ENCODE data around the gene NPBWR2.

The NPBWR2 gene

GRCh38 chr20:64077876-64078551 is 29.4 kb downstream of the NPBWR2 start:
- Histone ChIP-seq H3K36me3 (replicated peaks) (peaks cover 2% of the 10 kb centered on the region; the same call in 1 of the 2 replicates), H3K27me3 (ENCODE audit: low read depth) (no peaks in the 10 kb centered on the region), H3K9me3 (no peaks in the 10 kb centered on the region; the same call in 1 of the 2 replicates), H3K4me1 (peaks cover 14% of the 10 kb centered on the region), H3K4me3 (no peak overlapping the region)
- DNase-seq (ENCODE audit: low spot score in 2 of 2): no peak
- in situ Hi-C loops (cut with MboI; ENCODE audit: low sequenced_read_pairs): no loop called here

GRCh38 chr20:64077541-64077875 is 29.9 kb downstream of the NPBWR2 start:
- no peaks in the 10 kb centered on the region; the same call in 1 of the 2 replicates for H3K9me3 ChIP-seq
- peaks cover 12% of the 10 kb centered on the region for H3K4me1 ChIP-seq
- no peak overlapping the region for H3K4me3 ChIP-seq
- no peak for DNase-seq (ENCODE audit: low spot score in 2 of 2)
- in situ Hi-C loops (cut with MboI; ENCODE audit: low sequenced_read_pairs): no loop called here
- no peaks in the 10 kb centered on the region for H3K27me3 ChIP-seq (ENCODE audit: low read depth)
- H3K36me3 ChIP-seq (replicated peaks): peaks cover 2% of the 10 kb centered on the region; the same call in 1 of the 2 replicates

- peaks cover 12% of the 10 kb centered on the region for H3K4me1 ChIP-seq
- H3K27me3 ChIP-seq (ENCODE audit: low read depth): no peaks in the 10 kb centered on the region
- H3K4me3 ChIP-seq: no peak overlapping the region
- H3K9me3 ChIP-seq: no peaks in the 10 kb centered on the region; the same call in 1 of the 2 replicates
- H3K36me3 ChIP-seq (replicated peaks): peaks cover 2% of the 10 kb centered on the region; the same call in 1 of the 2 replicates
- in situ Hi-C loops (cut with MboI; ENCODE audit: low sequenced_read_pairs): no loop called here
- DNase-seq (ENCODE audit: low spot score in 2 of 2): no peak
Measured at GRCh38 chr20:64077094-64077493, 30.3 kb downstream of the NPBWR2 start.

- no peak for DNase-seq (ENCODE audit: low spot score in 2 of 2)
- Histone ChIP-seq H3K27me3 (ENCODE audit: low read depth) (no peaks in the 10 kb centered on the region), H3K4me1 (peaks cover 12% of the 10 kb centered on the region), H3K4me3 (no peak overlapping the region), H3K9me3 (no peaks in the 10 kb centered on the region; the same call in 1 of the 2 replicates), H3K36me3 (replicated peaks) (peaks cover 2% of the 10 kb centered on the region; the same call in 1 of the 2 replicates)
- in situ Hi-C loops (cut with MboI; ENCODE audit: low sequenced_read_pairs): no loop called here
Measured at GRCh38 chr20:64076061-64076997, 31.0 kb downstream of the NPBWR2 start.

- Histone ChIP-seq H3K4me1 (peaks cover 12% of the 10 kb centered on the region), H3K36me3 (replicated peaks) (peaks cover 2% of the 10 kb centered on the region; the same call in 1 of the 2 replicates)
- no peak for DNase-seq (ENCODE audit: low spot score in 2 of 2)
Measured at GRCh38 chr20:64075556-64075955, 31.8 kb downstream of the NPBWR2 start.

GRCh38 chr20:64074963-64075362 is 32.4 kb downstream of the NPBWR2 start:
- Histone ChIP-seq H3K4me3 (no peak overlapping the region), H3K9me3 (no peaks in the 10 kb centered on the region), H3K27me3 (ENCODE audit: low read depth) (no peaks in the 10 kb centered on the region), H3K4me1 (peaks cover 7% of the 10 kb centered on the region), H3K36me3 (replicated peaks) (peaks cover 2% of the 10 kb centered on the region; the same call in 1 of the 2 replicates)
- no peak for DNase-seq (ENCODE audit: low spot score in 2 of 2)
- in situ Hi-C loops (cut with MboI; ENCODE audit: low sequenced_read_pairs): no loop called here

More at GRCh38 chr20:64075556-64075955, 31.8 kb downstream of the NPBWR2 start:
- H3K9me3 ChIP-seq: no peaks in the 10 kb centered on the region; the same call in 1 of the 2 replicates
- in situ Hi-C loops (cut with MboI; ENCODE audit: low sequenced_read_pairs): no loop called here
- no peaks in the 10 kb centered on the region for H3K27me3 ChIP-seq (ENCODE audit: low read depth)
- H3K4me3 ChIP-seq: no peak overlapping the region

- Histone ChIP-seq H3K36me3 (replicated peaks) (peaks cover 2% of the 10 kb centered on the region; the same call in 1 of the 2 replicates), H3K4me1 (peaks cover 7% of the 10 kb centered on the region), H3K9me3 (no peaks in the 10 kb centered on the region), H3K4me3 (no peak overlapping the region), H3K27me3 (ENCODE audit: low read depth) (no peaks in the 10 kb centered on the region)
- in situ Hi-C loops (cut with MboI; ENCODE audit: low sequenced_read_pairs): no loop called here
- DNase-seq (ENCODE audit: low spot score in 2 of 2): no peak
Measured at GRCh38 chr20:64074184-64074789, 33.1 kb downstream of the NPBWR2 start.

GRCh38 chr20:64073476-64074183 is 33.7 kb downstream of the NPBWR2 start:
- peaks cover 4% of the 10 kb centered on the region for H3K4me1 ChIP-seq
- H3K4me3 ChIP-seq: no peak overlapping the region
- peaks cover 2% of the 10 kb centered on the region; the same call in 1 of the 2 replicates for H3K36me3 ChIP-seq (replicated peaks)
- in situ Hi-C loops (cut with MboI; ENCODE audit: low sequenced_read_pairs): no loop called here
- no peaks in the 10 kb centered on the region for H3K9me3 ChIP-seq
- DNase-seq (ENCODE audit: low spot score in 2 of 2): no peak
- no peaks in the 10 kb centered on the region for H3K27me3 ChIP-seq (ENCODE audit: low read depth)

- H3K4me1 ChIP-seq: no peaks in the 10 kb centered on the region
- no peak overlapping the region for H3K4me3 ChIP-seq
Measured at GRCh38 chr20:64072498-64073063, 34.8 kb downstream of the NPBWR2 start.

GRCh38 chr20:64071341-64072332 is 35.7 kb downstream of the NPBWR2 start:
- Histone ChIP-seq H3K9me3 (no peaks in the 10 kb centered on the region), H3K36me3 (replicated peaks) (peaks cover 2% of the 10 kb centered on the region; the same call in 1 of the 2 replicates), H3K27me3 (ENCODE audit: low read depth) (no peaks in the 10 kb centered on the region), H3K4me1 (no peaks in the 10 kb centered on the region), H3K4me3 (no peak overlapping the region)
- in situ Hi-C loops (cut with MboI; ENCODE audit: low sequenced_read_pairs): no loop called here
- no peak for DNase-seq (ENCODE audit: low spot score in 2 of 2)

More at GRCh38 chr20:64072498-64073063, 34.8 kb downstream of the NPBWR2 start:
- DNase-seq (ENCODE audit: low spot score in 2 of 2): no peak
- H3K36me3 ChIP-seq (replicated peaks): peaks cover 2% of the 10 kb centered on the region; the same call in 1 of the 2 replicates
- no peaks in the 10 kb centered on the region for H3K9me3 ChIP-seq
- H3K27me3 ChIP-seq (ENCODE audit: low read depth): no peaks in the 10 kb centered on the region
- in situ Hi-C loops (cut with MboI; ENCODE audit: low sequenced_read_pairs): no loop called here

GRCh38 chr20:64070244-64070993 is 36.9 kb downstream of the NPBWR2 start:
- in situ Hi-C loops (cut with MboI; ENCODE audit: low sequenced_read_pairs): no loop called here
- H3K4me3 ChIP-seq: no peak overlapping the region
- H3K36me3 ChIP-seq (replicated peaks): peaks cover 2% of the 10 kb centered on the region; the same call in 1 of the 2 replicates
- no peak for DNase-seq (ENCODE audit: low spot score in 2 of 2)
- H3K4me1 ChIP-seq: no peaks in the 10 kb centered on the region
- H3K9me3 ChIP-seq: no peaks in the 10 kb centered on the region
- H3K27me3 ChIP-seq (ENCODE audit: low read depth): no peaks in the 10 kb centered on the region
